ENCODE measurements around the gene COLEC11.

COLEC11 gene

GRCh38 chr2:3585261-3586109 is 9.4 kb upstream of the COLEC11 start:
- DNase-seq = no peak

DNA sequence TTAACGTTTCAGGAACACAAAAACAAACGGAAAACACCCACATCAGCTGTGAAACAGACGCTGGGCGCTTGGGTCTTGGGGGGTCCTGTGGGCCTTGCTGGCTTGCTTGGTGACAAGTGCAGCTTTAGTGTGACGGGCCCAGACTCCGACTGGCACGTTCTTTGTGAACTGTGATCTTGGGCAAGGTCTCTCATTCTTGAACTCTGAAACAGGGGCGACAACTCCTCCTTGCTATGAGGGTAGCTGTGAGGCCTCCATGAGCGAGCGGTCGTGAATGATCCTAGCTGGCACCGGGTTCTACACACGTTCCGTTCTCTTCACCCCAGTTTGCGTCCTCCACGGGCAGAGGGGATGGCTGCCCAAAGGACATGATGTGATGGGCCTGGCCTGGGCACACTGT is 8.7 kb upstream of the COLEC11 start:
- DNase-seq = no peak

DNA sequence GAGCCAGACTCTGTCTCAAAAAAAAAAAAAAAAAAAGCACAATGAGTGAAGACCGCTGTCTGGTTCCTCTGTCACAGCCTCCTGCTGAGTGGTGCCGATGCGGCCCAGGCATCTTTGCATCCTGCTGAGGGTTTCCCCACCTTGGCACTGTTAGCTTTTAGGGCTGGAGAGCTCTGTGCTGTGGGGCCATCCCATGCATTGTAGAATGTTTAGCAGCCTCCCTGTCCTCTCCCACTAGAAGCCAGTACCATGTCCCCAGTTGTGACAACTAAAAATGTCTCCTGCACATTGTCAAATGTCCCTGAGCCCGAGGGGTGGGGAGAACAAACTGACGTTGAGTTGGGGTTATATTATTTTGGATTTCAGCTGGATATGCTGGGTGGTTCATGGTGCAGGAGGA is 7.9 kb upstream of the COLEC11 start:
- no peak for DNase-seq

DNA sequence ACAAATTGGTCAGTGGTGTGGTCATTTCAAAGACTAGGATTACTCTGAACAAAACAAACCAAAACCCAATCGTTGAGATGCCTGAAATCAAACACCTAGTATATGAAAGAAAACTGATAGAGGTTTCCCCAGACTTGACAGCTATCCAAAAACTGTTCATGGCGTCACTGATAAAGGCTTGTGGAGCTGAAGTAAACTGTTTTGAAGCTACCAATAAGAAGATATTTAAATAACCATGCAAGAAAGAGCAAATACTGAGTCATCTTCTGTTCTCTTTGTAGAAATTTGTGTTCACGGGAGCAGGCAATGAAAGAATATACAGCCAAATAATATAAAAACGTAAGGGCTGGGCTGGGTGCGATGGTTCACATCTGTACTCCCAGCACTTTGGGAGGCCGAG is 7.5 kb upstream of the COLEC11 start:
- no peak for DNase-seq

DNA sequence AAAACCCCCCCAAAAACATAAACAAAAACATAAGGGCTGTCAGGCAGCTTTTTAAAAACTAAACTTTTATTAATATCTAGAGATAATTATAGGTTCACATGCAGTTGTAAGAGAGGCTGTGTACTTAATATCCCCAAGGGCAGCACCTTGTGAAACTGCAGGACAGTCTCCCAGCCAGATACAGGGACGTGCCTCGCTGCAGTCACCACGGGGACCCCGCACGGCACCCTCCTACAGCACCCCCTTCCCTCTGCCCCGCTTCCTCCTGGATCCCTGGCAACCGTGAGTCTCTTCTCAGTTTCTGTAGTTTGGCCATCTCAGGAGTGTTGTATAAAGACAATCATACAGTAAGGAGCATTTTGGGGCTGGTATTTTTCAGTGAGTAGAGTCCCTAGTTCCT is 6.8 kb upstream of the COLEC11 start:
- DNase-seq = no peak

DNA sequence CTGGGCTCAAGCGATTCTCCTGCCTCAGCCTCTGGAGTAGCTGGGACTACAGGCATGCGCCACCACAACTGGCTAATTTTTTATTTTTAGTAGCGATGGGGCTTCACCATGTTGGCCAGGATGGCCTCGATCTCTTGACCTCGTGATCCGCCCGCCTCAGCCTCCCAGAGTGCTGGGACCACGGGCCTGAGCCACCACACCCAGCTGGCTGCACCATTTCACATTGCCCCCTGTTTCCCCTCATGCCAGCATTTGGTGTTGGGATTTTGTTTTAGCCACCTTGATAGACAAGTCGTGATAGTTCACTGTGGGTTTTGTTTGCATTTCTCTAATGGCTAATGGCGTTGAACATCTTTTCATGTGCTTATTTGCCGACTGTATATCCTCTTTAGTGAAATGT is 5.8 kb upstream of the COLEC11 start:
- DNase-seq = no peak

DNA sequence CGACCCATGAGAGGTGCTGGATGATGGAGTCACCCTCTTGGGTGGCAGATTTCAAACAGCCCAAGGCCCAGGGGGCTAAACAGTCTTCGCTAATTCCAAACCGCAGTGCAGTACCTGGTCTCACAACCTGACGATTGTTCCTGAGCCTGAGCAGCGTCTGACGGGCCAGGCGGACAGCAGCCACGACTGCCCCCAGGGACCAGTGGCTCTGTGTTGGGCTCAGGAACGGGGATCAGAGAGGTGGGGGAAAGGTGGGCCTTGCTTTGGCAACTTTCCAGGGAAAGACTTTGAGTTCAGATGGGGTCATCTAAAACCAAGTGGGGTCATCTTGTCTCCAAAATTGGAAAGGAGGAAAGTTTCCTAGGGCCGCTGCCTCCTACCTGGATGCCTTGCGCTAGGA is 492 bp downstream of the COLEC11 start:
- DNase-seq = no peak

- DNase-seq = no peak
Measured at GRCh38 chr2:3595985-3596384, 1.1 kb downstream of the COLEC11 start.

GRCh38 chr2:3596901-3597417 is 2.0 kb downstream of the COLEC11 start:
- DNase-seq = no peak

- DNase-seq = no peak
Measured at GRCh38 chr2:3597567-3597966, 2.7 kb downstream of the COLEC11 start.

- no peak for DNase-seq
Measured at GRCh38 chr2:3598197-3598910, 3.4 kb downstream of the COLEC11 start.

DNA sequence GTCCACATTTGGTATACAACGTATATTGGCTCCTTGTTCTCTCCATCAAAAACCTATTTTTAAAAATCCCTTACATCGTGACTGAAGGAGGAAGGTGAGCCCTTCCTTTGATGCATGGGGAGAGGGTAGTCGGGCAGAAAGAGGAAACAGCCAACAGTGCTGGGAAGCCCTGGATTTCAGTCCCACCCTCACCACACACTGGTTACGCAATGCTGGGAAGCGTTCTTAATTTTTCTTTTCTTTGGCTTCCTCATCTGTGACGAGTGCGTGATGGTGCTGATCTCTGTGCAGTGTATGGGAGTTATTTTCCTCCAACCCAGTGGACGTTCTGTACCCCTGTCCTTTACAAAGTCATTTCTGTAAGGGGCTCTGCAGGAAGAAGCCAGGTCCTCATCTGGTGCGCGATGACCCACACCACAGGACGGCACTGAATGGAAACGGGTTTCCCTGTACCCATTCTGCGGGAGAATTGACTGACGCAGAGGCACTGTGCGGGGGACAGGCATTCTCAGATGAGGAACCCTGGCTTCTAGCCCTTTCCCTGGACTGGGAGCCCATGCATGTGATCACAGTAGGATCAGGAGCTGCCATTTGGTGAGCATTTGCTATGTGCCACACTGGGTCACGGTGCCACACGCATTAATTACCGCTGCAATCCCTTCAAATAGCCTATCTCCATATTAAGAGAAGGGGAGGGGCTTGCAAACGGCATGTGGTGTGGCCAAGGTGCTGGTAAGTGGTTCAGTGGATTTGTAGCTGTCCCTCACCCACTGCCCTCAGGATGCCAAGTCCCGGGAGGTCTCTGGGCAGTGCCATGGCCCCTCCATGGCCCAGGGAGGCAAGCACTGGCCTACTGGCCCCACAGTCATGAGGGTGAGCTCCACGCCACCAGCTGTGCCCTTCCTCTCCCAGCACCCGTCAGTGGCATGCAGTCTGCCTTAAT is 4.3 kb downstream of the COLEC11 start:
- DNase-seq = no peak

DNA sequence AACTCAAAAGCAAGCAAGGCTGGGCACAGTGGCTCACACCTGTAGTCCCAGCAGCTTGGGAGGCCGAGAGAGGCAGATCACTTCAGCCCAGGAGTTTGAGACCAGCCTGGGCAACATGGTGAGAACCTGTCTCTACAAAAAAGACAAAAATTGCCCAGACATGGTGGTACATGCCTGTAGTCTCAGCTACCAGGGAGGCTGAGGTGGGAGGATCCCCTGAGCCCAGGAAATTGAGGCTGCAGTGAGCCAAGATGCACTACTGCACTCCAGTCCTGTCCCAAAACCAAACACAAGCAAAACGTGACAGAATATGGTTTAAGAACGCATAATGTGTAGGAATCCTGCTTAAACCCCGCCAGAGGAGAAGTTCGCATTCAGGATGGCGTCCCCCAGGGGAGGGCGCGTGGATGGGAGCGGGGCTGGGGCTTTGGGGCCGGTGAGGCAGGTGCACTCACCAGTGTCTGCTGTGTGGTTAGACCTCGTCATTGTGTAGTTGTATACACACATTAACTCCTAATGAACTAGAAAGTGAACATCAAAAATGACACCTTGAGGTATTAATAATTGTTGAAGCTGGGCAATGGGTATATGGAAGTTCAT is 5.4 kb downstream of the COLEC11 start:
- no peak for DNase-seq

DNA sequence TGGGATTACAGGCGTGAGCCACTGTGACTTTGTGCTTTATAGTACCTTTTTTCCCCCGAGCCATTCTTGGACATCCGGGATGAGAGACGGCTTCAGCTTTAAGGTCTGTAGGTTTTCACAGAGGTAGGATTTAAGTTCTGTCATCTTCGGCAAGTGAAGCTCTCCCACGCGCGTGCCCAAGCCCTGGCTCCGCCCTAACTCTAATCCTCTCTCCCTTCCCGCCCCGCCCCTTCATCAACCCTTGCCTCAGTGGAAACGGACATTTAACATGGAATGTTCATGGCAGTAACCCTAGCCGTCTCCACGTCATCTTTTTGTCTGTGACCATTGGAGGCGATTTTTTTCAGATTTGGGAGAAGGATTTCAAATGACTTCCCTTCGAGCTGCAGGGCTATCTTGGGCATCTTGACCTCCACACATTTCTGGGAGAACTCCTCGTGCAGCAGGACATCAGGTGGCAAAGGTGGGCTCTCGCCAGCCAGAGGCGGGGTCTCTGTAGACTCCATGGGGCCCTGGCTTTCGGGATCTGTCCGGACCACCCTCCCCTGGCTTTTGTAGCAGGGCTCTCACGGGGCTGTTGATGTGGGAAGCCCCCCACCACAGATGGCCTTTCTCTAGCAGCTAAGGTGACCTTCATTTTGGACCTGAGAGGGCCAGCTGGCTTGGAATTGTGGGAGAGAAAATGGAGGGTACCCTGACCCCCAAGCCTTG is 6.8 kb downstream of the COLEC11 start:
- no peak for DNase-seq

GRCh38 chr2:3602553-3603339 is 7.8 kb downstream of the COLEC11 start:
- DNase-seq = no peak

DNA sequence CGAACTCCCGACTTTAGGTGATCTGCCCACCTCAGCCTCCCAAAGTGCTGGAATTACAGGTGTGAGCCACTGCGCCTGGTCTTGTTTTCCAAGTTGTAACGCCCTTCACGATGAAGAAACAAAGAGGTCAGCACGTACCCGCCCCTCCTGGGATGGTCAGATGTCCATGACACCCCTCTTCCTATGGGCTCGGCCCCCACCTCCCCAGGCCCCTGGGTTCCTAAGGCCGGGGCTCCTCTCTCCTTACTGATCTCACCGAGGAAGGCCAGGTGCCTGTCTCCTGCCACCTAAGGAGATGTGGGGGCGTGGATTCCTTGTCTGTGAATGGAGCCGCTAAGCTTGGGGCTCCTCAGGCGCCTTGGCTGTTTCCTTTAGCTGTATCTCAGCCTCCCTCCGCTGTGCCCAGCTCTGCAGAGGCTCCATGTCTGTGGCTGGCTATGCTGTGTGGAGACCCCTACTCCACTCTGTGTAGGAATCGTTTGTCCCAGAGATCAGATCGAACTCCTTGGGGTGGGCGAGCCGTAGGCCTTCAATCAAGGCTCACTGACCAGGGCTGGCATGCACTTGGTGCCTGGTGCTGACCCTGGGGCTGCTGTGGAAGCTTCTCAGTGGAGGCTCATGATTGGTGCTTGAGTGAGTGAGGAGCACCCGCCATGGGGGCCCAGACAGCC is 8.8 kb downstream of the COLEC11 start:
- DNase-seq = no peak

DNA sequence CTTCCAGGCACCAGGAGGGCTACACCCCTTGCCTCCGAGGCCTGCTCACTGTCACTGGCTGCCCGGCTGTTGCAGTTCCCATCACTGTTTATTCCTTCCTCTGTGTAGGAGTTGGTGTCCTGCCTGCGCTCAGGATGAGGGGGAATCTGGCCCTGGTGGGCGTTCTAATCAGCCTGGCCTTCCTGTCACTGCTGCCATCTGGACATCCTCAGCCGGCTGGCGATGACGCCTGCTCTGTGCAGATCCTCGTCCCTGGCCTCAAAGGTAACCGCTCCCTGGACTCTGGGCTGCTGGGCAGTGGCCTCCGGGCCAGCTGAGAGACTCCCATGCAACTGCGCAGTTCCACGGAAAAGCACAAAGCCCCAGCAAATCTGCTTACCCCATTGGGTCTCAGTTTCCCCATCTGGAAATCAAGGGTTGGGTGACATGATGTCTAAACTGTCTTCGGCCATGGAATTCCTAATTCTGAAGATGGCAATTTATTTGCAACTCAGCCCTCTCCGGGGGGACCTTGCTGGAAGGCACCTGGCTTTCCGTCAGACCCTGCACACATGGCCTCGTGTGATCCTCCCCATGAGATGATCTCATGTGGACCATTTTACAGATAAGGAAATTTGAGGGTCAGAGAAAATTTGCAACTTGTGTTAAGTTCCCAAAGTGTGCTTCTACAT is 9.4 kb downstream of the COLEC11 start:
- no peak for DNase-seq

GRCh38 chr2:3604991-3605961 is 10.4 kb downstream of the COLEC11 start:
- no peak for DNase-seq

- DNase-seq = no peak
Measured at GRCh38 chr2:3606028-3606369, 11.1 kb downstream of the COLEC11 start.
